GM13977 (cell line): ENCODE data around the gene PAX1.

Experiments used
- DNase-seq: peaks from one replicate; pipeline ENCODE4 v3.0.0; 2012; ENCODE audit warnings: low spot score
- in situ Hi-C: fragments of 300-500 bp; cut with MboI; formaldehyde crosslinking; loops from one replicate; pipeline ENCODE4 v1.12.0; 2022; ENCODE audit warnings: low sequenced_read_pairs, low pct_unique_long_range_greater_than_20kb, mixed read lengths, inconsistent platforms; ENCODE audit not compliant: unreplicated experiment
- TF ChIP-seq, protein P1 (sequence below): IDR thresholded peaks from 2 replicates; pipeline ENCODE4 v1.5.1; 2012; ENCODE audit warnings: mild to moderate bottlenecking, control low read depth; ENCODE audit not compliant: insufficient read depth; ENCODE audit errors: extremely low read depth, missing control alignments

The PAX1 gene

DNA sequence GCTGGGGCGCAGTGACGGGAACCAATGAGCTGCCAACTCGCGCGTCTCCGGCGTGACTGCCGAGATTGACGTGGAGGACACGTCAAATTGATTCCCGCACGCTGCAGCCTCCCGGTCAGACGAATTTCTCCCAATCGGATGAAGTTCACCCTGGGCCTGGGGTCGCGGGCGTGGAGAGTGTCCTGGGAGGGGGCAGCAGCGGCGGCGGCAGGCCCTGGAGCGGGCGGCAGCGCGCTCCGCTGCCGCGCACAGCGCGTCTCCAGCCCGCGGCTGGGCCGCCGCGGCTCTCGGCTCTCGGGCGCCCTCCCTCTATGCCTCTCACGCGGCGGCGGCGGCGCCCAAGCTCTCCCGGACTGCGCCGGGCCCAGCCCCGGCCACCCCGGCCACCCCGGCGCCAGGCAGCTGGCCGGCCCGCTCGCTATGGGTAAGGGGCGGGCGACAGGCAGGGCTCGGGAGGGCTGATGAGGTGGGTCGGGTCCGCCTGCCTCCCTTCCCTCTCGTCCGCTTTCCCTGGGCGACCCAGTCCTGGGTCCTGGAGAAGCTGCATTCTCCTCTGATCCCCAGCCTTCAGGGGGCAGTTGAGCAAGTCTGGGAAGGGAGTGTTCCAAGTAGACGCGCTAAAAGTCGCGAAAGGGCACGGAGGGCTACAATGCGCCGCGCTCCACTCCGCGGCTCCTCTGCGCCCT is at the start of gene PAX1:
Gene PAX1, plus strand, starts transcription at position 90 of the 686 bp plus-strand sequence. Its CDS starts 49 bp downstream, at position 139.
- TF ChIP-seq, protein P1, sequence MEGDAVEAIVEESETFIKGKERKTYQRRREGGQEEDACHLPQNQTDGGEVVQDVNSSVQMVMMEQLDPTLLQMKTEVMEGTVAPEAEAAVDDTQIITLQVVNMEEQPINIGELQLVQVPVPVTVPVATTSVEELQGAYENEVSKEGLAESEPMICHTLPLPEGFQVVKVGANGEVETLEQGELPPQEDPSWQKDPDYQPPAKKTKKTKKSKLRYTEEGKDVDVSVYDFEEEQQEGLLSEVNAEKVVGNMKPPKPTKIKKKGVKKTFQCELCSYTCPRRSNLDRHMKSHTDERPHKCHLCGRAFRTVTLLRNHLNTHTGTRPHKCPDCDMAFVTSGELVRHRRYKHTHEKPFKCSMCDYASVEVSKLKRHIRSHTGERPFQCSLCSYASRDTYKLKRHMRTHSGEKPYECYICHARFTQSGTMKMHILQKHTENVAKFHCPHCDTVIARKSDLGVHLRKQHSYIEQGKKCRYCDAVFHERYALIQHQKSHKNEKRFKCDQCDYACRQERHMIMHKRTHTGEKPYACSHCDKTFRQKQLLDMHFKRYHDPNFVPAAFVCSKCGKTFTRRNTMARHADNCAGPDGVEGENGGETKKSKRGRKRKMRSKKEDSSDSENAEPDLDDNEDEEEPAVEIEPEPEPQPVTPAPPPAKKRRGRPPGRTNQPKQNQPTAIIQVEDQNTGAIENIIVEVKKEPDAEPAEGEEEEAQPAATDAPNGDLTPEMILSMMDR, result no peak
- DNase-seq, result no peak
- in situ Hi-C loops, result loop anchor here (10.0 to 25.0 kb wide), 3 partner anchors 181 to 882 kb away; partner anchors contain the start of genes FOXA2 and LINC00237

DNA sequence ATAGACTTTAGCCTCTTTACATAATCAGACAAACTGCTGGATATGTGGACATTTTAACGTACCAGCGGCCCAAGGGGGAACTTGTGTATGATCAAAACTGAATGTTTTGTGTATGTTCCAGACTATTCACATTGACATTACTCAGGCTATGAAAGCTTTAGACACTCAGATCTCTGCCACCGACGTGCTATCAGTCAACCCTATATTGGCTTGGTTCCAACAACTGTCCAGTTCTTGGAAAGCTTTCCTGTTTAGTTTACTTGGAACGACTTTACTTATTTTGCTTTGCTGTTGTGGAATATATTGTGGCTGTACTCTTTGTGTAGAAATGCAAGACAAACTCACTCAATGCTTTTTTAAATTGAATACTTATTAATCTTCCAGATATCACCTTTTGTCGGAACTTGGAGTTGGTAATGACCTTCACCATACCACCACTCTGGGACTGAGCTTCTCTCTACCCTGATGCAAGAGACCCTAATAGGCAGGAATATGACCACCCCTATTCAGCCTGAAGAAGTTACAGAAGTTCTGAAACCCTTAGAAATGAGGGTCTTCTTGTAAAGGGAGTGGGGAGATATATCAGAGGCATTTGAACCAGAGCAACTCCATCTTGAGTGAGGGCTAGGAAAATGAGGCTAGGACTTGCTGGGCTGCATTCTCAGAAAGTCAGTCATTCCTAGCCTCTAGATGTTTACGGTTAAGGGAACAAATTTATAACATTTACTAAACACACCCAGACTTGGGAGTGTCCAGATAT is 49.0 kb upstream of the PAX1 start:
- in situ Hi-C loops, result no loop called here

DNA sequence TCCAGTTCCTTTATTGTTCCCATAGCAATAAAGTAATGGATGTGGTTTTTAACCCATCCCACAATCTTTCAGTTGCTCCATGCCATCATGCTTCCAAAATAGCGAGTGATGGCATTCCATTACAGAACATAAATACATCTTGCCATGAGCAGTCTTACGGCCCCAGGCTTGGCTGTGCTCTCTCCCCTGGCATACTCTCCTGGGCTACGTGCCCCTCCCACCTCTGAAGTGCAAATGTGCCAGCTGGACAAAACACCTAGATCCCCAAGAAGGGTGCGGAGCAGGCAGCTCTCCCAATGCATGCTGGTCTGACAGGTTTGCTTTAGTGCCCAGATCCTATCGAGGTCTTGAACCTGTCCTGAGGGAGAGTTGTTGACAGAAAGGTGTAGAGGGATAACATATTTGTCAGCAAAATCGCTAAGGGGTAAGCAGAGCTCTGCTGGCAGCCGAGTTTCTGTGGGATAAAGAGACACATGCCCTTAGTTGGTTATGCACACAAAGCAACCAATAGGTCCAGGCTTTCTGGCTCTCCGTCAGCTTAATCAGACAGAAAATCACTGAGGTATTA is 43.9 kb upstream of the PAX1 start:
- TF ChIP-seq, protein P1, result no peak
- in situ Hi-C loops, result no loop called here
- no peak for DNase-seq

More for the DNA sequence above, 49.0 kb upstream of the PAX1 start:
- TF ChIP-seq, protein P1, result no peak
- no peak for DNase-seq

DNA sequence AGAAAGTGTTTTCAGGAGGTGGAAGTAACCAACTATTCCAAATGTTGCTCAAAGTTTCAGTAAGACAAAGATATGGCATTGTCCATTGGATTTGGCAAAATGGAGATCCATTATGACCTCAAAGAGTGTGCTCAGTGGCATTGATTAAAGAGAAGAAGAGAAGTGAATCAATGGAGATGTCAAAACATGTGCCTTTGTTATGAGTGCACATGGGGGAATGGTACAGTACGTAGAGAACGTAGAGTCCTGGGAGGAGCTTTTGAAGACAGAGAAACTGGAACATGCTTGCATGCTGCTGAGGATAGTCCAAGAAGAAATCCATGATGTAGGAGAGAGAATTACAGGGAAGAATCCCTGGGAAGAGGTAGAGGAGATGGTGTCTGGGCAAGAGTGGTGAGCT is 42.0 kb upstream of the PAX1 start:
- in situ Hi-C loops, result no loop called here
- DNase-seq, result no peak
- TF ChIP-seq, protein P1, result no peak

DNA sequence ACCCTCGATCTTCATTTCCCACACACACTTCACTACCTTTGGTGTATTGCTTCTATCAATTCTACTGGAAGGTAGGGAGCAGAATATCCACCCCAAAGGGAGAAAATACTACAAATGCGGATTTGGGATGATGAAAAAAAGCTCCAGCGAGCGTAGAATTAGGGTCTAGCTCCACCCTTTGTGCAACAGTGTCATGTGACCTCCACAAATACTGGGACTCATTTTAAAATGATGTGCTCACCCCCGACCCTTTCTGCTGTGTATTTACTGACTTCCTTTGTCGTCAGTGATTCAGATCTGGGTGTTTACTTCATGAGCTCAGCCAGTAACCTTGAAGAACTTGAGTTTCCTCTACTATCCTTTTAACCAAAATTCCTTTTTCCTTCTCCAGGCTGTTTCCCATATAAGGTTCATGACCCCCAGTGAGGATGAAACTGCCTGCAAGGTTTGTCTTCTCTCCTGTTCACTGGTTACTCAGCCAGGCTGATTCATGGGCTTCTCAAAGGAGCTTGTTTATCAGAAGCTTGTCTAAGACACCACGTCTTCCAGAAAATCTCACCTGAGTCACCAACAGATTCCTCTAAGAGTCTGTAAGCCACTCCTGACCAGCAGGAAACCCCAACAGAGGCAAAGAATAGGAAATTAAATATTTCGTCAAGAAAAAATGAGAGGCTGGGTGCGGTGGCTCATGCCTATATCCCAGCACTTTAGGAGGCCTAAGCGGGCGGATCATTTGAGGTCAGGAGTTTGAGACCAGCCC is 39.6 kb upstream of the PAX1 start:
- in situ Hi-C loops, result no loop called here
- DNase-seq, result no peak
- TF ChIP-seq, protein P1, result no peak

DNA sequence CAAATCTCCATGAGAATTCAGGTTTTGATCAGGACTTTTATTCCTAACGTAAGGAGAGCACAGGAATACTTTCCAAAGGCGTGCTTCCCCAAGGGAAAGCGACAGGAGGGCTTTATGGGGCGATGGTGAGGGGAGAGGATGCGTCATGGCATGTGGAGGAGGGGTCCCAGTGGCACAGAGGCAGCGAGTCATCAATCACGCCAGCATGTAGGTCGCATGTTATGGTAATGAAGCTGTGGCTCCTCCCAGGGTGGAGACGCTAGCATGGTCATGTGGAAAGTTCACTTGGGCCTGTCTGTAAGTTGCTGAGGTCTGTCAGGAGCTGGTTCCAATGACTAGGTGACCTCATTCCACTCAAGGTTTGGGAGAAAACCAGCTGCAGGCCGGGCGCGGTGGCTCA is 35.3 kb upstream of the PAX1 start:
- in situ Hi-C loops, result no loop called here
- TF ChIP-seq, protein P1, result no peak
- DNase-seq, result no peak
